Measurements from ENCODE around the gene MAST4.

DNA sequence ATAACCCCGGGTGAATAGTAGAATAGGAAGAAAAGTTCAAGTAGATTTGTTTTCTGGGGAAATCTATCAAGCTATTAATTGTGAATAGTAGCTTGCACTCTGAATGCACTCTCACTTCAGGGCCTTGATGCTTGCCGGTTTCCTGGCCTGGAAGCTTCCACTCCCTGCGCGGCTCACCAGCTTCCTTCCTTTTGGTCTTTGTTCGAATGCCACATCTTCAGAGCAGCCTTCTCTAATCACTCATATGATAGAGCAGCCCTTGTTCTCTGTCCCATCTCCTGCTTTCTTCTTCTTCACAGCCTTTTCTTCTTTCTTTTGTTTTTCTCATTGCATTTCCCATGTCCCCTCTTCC is 146.7 kb downstream of the MAST4 start:
- TF ChIP-seq RAD21 (IDR thresholded peaks at IDR 0.05) (no peak), FOXA1 (IDR thresholded peaks at IDR 0.05) (no peak), EGR1 (IDR thresholded peaks at IDR 0.05; ENCODE audit: low read depth in 2 of 2) (no peak), TAF1 (conservative IDR thresholded peaks at IDR 0.05) (no peak), HNF4A (conservative IDR thresholded peaks at IDR 0.05) (no peak), YY1 (IDR thresholded peaks at IDR 0.05) (no peak), JUND (IDR thresholded peaks at IDR 0.05) (no peak), GABPA (IDR thresholded peaks at IDR 0.05 in 1 of 2, conservative IDR thresholded peaks at IDR 0.05 in 1 of 2) (no peak)
- TF ChIP-seq, protein P1, sequence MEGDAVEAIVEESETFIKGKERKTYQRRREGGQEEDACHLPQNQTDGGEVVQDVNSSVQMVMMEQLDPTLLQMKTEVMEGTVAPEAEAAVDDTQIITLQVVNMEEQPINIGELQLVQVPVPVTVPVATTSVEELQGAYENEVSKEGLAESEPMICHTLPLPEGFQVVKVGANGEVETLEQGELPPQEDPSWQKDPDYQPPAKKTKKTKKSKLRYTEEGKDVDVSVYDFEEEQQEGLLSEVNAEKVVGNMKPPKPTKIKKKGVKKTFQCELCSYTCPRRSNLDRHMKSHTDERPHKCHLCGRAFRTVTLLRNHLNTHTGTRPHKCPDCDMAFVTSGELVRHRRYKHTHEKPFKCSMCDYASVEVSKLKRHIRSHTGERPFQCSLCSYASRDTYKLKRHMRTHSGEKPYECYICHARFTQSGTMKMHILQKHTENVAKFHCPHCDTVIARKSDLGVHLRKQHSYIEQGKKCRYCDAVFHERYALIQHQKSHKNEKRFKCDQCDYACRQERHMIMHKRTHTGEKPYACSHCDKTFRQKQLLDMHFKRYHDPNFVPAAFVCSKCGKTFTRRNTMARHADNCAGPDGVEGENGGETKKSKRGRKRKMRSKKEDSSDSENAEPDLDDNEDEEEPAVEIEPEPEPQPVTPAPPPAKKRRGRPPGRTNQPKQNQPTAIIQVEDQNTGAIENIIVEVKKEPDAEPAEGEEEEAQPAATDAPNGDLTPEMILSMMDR (IDR thresholded peaks at IDR 0.05; ENCODE audit: low read depth, low read length, missing input control): no peak
- TF ChIP-seq, protein P2, sequence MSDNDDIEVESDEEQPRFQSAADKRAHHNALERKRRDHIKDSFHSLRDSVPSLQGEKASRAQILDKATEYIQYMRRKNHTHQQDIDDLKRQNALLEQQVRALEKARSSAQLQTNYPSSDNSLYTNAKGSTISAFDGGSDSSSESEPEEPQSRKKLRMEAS (IDR thresholded peaks at IDR 0.05): no peak
- TF ChIP-seq, protein P3, sequence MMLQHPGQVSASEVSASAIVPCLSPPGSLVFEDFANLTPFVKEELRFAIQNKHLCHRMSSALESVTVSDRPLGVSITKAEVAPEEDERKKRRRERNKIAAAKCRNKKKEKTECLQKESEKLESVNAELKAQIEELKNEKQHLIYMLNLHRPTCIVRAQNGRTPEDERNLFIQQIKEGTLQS (IDR thresholded peaks at IDR 0.05): no peak
- TF ChIP-seq, protein P4, sequence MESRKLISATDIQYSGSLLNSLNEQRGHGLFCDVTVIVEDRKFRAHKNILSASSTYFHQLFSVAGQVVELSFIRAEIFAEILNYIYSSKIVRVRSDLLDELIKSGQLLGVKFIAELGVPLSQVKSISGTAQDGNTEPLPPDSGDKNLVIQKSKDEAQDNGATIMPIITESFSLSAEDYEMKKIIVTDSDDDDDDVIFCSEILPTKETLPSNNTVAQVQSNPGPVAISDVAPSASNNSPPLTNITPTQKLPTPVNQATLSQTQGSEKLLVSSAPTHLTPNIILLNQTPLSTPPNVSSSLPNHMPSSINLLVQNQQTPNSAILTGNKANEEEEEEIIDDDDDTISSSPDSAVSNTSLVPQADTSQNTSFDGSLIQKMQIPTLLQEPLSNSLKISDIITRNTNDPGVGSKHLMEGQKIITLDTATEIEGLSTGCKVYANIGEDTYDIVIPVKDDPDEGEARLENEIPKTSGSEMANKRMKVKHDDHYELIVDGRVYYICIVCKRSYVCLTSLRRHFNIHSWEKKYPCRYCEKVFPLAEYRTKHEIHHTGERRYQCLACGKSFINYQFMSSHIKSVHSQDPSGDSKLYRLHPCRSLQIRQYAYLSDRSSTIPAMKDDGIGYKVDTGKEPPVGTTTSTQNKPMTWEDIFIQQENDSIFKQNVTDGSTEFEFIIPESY (IDR thresholded peaks at IDR 0.05): no peak
- TF ChIP-seq, protein P5, sequence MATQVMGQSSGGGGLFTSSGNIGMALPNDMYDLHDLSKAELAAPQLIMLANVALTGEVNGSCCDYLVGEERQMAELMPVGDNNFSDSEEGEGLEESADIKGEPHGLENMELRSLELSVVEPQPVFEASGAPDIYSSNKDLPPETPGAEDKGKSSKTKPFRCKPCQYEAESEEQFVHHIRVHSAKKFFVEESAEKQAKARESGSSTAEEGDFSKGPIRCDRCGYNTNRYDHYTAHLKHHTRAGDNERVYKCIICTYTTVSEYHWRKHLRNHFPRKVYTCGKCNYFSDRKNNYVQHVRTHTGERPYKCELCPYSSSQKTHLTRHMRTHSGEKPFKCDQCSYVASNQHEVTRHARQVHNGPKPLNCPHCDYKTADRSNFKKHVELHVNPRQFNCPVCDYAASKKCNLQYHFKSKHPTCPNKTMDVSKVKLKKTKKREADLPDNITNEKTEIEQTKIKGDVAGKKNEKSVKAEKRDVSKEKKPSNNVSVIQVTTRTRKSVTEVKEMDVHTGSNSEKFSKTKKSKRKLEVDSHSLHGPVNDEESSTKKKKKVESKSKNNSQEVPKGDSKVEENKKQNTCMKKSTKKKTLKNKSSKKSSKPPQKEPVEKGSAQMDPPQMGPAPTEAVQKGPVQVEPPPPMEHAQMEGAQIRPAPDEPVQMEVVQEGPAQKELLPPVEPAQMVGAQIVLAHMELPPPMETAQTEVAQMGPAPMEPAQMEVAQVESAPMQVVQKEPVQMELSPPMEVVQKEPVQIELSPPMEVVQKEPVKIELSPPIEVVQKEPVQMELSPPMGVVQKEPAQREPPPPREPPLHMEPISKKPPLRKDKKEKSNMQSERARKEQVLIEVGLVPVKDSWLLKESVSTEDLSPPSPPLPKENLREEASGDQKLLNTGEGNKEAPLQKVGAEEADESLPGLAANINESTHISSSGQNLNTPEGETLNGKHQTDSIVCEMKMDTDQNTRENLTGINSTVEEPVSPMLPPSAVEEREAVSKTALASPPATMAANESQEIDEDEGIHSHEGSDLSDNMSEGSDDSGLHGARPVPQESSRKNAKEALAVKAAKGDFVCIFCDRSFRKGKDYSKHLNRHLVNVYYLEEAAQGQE (IDR thresholded peaks at IDR 0.05): no peak

All from liver (tissue), 3 donors.